NCI-H1105 treated with DMSO at 0.1 percent for 48 hours (cell line): ENCODE data around the gene GAS6.

Experiments
- DNase-seq: peaks from one replicate; lab custom pipeline; 2025; lab: John Stamatoyannopoulos, UW

Gene GAS6

DNA sequence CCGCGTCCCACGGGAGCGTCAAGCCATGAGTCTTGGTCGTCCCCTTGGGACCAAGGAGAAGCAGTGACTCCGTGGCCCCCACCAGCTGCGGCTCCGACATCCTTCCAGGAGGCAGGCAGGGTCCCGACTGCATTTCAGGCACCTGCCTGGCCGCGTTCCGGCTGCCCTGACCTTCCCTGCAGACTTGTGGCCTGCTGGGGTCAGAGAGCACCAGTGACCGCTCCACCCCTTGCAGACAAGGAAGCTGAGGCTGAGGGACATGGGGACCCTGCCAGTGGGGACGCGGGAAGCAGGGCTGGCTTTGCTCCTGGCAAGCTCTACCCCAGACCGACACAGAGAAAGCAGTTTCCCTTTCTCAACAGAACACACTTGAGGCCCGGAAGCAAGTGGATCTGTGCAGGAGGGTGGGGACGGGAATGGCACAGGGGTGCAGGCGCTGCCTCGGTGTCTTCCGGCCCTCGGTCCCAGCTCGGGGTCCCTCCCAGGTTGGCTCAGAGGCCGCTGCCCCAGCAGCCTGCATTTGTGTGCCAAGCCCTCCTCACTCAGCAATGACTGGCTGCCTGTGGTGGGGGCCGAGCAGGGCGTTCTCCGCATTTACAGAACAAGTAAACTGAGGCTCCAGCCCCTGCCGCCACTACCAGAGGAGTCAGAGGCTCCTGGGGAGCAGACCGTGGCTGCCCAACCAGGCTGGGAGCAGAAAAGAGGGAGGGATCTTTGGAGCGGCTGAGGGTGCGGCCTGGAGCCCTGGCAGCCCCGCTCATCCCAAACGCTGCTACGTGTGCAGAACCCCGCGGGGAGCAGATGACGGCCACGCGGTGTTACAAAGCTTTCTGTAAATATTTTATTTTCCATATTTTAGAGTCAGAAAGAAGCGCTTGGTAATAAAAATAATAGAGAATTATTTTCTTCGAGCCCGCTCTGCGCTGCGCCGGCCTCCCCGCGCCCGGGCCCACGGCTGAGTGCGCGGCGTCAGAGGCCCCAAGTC lies 43.9 kb downstream of the GAS6 start:
- no peak for DNase-seq

DNA sequence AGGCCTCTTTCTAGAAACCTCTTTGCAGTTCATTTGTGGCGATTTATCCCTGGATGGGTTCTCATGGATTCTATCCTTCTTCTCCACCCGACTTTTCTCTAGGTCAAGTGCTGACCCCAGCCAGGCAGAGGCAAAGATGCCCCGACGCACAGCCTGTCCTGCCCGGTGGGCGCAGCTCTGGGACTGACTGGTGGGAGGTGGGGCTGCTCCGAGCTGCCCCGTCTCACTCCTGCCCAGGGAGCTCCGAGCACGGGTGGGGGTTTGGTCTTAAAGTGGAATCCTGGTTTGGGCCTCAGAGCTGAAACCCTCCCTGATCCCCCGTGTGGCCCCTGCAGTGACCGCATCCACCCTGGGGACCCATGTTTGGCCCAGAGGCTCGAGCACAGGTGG lies 44.5 kb downstream of the GAS6 start:
- DNase-seq, result no peak

DNA sequence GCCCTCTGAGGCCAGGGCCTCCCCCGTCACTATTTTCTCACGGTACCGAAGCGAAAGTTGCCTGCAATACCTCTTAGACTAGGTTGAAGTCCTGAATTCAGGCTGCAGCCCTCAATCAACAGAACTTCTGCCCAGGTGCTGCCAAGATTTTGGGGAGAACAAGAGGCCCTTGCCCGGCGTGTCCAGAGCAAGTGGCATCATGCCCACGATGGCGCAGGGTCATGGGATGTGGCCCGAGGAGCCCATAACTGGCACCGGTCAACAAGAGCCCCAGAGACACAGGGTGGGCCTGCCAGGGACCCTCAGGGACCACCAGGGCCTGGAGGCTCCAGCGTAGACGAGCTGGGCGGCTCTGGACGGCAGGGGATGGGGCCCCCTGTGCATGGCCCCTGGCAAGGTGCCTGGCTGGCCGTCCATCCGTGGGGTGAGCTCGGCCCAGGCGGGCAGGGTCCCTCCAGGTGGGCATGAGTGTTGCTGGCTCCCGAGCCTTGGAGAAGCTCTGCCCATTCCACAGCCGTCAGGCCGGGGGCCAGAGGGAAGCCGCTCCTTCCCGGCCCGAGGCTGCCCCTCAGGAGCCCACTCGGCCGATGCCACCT lies 45.1 kb downstream of the GAS6 start:
- DNase-seq, result no peak

DNA sequence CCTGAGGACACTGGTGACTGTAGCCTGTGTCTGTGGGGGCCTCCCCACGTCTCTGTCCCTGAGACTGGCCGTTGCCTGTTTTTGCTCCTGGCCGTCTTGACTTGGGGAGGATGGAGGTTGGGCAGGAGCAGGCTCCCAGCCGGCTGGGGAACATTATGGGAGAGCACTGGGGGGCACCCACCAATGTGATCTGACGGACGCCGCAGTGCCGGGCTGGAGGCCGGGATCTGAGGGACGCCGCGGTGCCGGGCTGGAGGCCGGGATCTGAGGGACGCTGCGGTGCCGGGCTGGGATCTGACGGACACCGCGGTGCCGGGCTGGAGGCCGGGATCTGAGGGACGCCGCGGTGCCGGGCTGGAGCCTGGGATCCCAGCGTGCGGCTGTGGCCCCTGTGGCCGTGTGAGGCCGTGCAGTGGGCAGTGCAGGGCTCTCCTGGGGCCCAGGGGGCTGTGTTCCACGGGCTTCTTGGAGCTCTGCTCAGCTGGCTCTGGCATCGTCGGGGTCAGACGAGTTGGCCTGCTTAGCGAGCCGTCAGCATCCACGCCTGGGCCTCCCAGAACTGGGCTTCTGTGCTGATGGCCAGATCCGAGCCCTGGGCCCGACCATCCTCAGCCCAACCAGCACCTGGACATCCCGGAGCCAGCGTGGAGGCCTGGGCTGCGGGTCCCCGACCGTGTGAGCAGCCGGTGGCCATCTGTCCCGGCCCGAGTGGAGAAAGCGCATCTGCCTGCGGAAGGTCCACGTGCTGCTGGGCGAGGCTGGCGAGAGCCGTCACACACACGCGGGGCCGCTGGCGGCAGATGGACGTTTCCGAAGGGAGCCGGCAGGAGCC lies 45.8 kb downstream of the GAS6 start:
- DNase-seq, result no peak

- DNase-seq, result peak; percentile 83
These were observed 46.7 kb downstream of the GAS6 start for GRCh38 chr13:113816946-113817859.

DNA sequence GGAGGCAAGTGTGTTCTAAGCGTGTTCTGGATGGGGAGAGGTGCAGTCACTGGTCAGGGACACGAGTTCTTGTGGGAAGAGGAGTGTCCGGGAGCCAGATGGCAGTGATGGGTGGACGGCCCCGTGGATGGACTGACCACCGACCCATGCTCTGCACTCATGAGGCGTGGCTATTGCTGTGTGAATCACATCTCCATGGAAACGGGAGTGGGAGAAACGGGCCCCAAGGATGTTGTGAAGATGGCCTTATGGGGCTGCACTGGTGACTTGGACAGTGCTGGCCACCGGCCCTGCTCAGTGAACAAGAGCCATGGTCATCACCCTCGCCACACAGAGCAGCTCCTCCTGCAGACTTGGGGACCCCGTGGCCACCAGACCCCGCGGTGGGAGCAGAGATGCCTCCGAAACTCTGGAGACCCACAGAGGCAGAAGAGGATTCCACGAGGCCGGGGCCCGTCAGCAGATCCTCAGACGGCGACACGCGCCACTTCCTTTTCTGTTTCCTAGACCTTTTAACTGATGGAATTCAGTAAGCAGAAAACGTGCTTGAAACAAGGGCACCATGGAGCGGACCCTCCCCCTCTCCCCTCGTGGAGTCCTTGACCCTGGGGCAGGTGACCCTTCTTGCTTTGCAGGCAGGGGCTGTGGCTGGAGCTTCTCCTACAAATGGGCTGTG lies 47.5 kb downstream of the GAS6 start:
- DNase-seq, result no peak

DNA sequence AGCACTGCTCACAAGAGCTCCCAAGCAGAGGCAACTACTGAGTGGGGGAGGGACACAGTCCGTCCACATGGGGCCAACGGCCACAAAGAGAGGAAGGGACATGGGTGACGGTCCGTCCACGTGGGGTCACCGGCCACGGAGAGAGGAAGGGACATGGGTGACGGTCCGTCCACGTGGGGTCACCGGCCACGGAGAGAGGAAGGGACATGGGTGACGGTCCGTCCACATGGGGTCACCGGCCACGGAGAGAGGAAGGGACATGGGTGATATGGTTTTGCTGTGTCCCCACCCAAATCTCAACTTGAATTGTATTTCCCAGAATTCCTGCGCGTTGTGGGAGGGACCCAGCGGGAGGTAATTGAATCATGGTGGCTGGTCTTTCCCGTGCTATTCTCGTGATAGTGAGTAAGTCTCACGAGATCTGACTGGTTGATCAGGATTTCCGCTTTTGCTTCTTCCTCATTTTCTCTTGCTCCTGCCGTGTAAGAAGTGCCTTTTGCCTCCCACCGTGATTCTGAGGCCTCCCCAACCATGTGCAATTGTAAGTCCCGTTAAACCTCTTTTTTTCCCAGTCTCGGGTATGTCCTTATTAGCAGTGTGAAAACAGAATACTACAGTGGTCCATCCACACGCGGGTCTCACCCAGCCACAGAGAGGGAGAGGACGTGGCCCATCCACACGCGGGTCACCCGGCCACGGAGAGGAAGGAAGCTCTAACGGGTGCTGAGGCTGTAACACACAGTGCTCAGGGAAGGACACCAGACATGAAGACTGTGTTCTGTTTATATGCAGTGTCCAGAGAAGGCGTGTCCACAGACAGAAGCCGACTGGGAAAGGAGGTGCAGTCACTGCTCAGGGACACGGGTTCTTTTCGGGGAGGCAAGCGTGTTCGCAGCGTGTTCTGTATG lies 48.5 kb downstream of the GAS6 start:
- DNase-seq, result no peak

DNA sequence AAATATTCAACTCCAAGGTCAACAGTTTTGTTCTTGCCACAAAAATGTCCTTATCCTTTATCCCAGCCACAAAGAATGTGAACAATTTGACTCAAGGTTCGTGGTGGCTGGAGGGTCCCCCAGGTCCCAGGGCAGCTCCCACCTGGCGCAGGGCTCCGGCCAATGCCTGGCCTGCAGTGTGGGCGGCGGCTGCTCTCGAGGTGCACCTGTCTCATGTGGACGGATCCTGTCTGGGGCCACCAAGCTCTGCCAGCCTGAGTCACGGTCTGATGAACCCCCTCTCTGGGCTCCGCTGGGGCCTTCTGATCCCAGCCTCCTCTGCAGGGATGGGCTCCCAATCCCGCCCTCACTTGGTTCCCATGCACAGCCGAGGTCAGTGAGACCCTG lies 49.4 kb downstream of the GAS6 start:
- no peak for DNase-seq

GRCh38 chr13:113813749-113814434 lies 50.0 kb downstream of the GAS6 start:
- no peak for DNase-seq

DNA sequence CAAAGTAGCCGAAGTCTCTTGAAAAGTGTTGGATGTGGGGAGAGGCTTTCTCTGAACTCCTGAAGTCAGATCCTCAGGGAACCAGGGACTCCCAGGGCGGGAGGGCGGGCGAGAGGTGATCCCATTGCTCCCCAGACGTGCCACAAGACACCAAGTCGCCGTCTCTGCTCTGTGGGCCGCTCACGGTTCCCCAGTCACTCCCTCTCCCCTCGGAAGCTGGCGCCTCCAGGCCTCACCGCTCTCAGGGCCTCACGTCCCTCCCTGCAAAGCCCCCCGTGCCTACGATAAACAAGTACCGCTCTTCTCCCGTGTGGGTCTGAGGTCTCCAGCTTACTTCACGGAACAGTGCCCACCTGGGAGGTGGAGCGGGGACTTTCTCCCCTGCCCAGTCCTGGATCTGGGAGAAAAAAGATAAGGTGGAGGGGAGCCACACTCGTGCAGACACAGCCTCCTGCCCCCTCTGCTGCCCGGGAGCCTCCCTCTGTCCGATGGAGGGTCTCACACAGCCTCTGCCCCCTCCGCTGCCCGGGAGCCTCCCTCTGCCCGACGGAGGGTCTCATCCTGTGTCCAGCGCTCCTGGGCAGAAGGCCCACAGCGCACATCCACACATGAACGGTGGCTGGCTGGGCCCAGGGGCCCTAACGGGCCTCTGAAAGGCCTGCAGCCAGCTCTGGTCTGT lies 50.7 kb downstream of the GAS6 start:
- no peak for DNase-seq

DNA sequence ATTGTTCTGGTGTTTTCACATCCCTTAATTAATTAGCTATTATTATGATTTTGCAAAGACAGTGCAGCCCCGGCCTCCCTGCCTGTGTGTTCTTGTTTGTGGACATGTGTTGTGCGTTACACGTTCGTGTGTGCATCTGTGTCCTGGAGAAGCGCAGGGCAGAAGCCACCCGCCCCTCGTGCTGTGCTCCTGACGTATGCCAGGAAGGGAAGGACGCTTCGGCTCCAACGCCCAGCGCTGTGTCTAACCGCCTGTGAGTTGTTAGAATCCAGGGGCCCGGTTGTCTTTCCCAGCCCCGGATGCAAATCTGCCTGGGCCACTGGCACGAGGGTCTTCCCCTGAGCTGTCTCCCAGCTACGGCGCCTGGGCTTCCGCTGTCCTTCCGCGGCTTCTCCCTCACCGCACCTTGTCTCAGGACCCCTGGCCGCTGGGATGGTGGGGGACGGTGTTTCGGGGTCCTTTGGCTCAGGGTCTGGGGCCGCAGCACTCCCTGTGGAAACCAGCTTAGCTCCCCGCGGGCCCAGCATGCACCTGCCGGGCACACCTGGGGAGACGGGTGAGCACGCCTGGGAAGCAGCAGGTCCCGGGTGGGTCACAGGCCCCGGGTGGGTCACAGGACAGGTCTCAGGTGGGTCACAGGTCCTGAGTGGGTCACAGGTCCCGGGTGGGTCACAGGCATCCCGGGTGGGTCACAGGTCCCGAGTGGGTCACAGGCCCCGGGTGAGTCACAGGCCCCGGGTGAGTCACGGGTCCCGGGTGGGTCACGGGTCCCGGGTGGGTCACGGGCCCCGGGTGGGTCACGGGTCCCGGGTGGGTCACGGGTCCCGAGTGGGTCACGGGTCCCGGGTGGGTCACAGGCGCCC lies 51.5 kb downstream of the GAS6 start:
- no peak for DNase-seq

GRCh38 chr13:113811081-113811928 lies 52.6 kb downstream of the GAS6 start:
- DNase-seq, result no peak

GRCh38 chr13:113810640-113811039 lies 53.2 kb downstream of the GAS6 start:
- DNase-seq, result no peak

GRCh38 chr13:113809934-113810333 lies 53.9 kb downstream of the GAS6 start:
- no peak for DNase-seq

GRCh38 chr13:113808058-113808834 lies 55.6 kb downstream of the GAS6 start:
- no peak for DNase-seq

DNA sequence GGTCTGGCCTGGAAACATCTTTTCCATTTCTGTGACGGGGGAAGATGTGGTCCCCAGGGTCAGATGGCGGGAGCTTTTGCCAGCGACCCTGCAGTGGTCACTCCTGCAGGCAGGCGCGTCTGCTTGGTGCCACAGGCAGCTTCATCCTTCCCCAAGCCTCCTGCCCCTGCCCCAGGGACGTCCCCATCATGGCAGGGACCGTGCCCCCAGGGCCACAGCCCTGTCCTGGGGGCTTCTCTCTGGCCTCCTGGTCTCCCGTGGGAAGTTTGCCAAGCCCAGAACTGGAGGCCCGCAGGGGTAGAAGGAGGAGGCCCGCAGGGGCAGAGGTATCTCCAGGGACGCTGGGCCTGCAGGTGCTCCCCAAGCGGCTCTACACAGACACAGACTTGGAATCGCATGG lies 57.4 kb downstream of the GAS6 start:
- DNase-seq, result no peak
